Stimulated activated effector memory CD8-positive, alpha-beta T cell treated with anti-CD3 and anti-CD28 coated beads, Interleukin-12 subunit alpha, Interleukin-12 subunit beta, amount 100 ng/mL, for 72 hours (primary cell): Measurements from ENCODE around the gene PKP1.
A peak's percentile ranks its signal among the peaks of the same experiment; 100 is the strongest.

Experiments used
- ATAC-seq: fragments of 150-1000 bp; cut with Tn5 transposase; 2 replicates; pipeline ENCODE4 v1.10.0; 2021
- DNase-seq, 2 donors: peaks; one replicate each; pipeline ENCODE4 v3.0.0; 2021 to 2022; ENCODE audit warnings: low spot score in 2 of 2
- H3K27ac Mint-ChIP-seq: one replicate; pipeline ENCODE4 v1.8.0; 2022; ENCODE audit warnings: mild to moderate bottlenecking, mixed read lengths
- H3K36me3 Mint-ChIP-seq: one replicate; pipeline ENCODE4 v1.8.0; 2022; ENCODE audit warnings: mild to moderate bottlenecking, mixed read lengths
- H3K4me1 Mint-ChIP-seq: one replicate; pipeline ENCODE4 v1.8.0; 2022; ENCODE audit warnings: mixed read lengths
- H3K4me3 Mint-ChIP-seq: one replicate; pipeline ENCODE4 v1.8.0; 2022; ENCODE audit warnings: mild to moderate bottlenecking, mixed read lengths
- H3K9me3 Mint-ChIP-seq: one replicate; pipeline ENCODE4 v1.8.0; 2022; ENCODE audit warnings: mixed read lengths

Gene PKP1

DNA sequence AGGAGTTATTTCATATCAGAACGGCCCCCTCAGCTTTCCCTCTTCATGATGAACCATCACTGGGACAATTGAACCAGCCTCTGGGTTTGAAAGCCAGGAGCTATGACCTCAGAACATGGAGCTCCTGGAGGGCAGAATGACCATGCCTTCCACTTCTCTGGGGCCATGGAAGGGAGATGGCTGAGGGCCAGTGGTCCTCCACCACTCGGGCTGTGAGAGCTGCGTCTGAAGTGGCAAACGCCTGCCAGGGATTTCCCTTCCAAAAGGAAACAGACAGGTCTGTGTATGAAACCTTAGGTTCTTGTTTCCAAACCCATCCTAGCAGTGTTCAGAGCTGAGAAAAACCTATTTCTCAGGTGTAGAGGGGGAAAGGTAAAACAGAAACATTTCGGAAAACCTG lies 22.5 kb downstream of the PKP1 start:
- Mint-ChIP-seq H3K36me3 (no peaks in the 10 kb centered on the region), H3K27ac (no peak overlapping the region), H3K4me1 (peaks cover 5% of the 10 kb centered on the region), H3K4me3 (no peak overlapping the region), H3K9me3 (no peaks in the 10 kb centered on the region)
- DNase-seq (no peak), ATAC-seq (no peak)

DNA sequence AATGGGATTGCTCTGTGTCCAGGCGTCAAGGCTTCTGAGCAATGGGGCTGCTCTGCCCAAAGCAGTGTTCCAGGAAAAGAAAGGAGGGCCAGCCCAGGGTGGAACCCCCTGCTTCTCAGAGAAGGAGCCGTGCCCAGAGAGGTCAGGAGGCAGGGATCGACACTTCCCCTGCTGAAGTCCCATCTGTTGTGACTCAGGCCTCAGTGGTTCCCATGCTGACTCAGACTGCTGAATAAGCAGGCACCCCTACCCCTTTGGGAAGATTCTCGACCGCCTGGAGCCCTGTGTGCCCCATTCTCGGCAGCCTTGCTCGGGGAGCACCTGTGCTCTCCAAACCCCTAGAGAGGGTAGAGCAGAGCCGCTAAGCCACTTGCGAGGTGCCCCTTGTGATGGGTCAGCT lies 23.9 kb downstream of the PKP1 start:
- no peak for ATAC-seq
- Mint-ChIP-seq H3K4me1 (peaks cover 5% of the 10 kb centered on the region), H3K4me3 (no peak overlapping the region), H3K36me3 (no peaks in the 10 kb centered on the region), H3K9me3 (no peaks in the 10 kb centered on the region), H3K27ac (no peak overlapping the region)
- no peak for DNase-seq

DNA sequence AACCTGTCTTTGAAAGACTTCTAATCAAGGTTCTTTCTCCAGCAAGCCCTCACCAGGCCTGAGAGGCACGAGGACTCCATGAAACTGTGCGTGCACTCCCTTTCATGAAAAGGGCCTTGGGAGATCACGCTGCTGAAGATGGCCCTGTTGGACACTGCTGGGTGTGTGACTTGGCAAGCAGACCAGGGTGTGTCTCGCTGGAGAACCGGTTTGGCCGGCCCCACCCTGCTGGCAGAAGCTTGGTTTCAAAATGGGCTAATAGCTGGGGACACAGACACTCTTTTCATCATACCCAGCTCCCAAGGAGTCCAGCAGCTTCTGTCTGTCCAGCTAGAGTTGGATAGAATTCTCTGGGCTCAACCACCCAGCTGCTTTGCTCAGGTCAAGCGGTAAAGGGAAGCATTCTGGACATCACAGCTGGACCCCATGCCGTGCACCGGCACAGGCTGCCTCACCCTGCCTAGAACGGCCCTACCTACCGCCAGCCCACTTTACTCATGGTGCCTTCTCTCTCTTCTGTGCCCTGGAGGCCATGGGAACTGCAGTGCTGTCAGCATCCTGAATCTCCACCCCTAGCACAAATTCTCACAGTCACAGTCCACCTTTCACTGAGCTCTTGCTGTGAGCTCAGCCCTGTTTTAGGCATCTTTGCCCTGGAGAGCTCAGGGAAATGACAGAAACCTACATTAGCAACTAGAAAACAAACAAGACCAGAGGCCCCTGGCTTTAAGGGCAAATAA lies 24.6 kb downstream of the PKP1 start:
- Mint-ChIP-seq H3K9me3 (no peaks in the 10 kb centered on the region), H3K27ac (no peak overlapping the region), H3K4me3 (no peak overlapping the region), H3K4me1 (peaks cover 5% of the 10 kb centered on the region), H3K36me3 (no peaks in the 10 kb centered on the region)
- ATAC-seq: no peak
- DNase-seq: no peak

DNA sequence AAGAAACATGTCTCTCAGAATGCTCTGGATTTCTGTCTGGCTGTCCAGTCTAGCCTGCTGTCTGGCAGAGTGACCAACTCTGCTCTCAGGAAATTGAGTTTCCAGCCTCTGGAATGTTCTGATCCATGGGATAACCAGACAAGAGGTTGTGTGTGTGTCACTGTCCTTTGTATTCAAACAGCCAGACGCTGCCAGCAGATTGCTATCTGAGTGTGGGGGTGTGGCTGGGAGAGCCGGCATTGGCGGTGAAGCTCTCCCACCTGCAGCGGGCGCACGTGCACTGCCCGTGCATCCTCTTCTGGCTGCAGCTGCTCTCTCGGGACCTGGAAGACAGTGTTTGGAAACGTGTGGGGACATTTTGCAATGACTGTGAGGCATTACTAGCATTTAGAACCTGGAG lies 26.1 kb downstream of the PKP1 start:
- no peak for ATAC-seq
- H3K9me3 Mint-ChIP-seq: no peaks in the 10 kb centered on the region
- H3K36me3 Mint-ChIP-seq: no peaks in the 10 kb centered on the region
- no peak overlapping the region for H3K27ac Mint-ChIP-seq
- H3K4me1 Mint-ChIP-seq: peaks cover 5% of the 10 kb centered on the region
- H3K4me3 Mint-ChIP-seq: no peak overlapping the region
- no peak for DNase-seq

DNA sequence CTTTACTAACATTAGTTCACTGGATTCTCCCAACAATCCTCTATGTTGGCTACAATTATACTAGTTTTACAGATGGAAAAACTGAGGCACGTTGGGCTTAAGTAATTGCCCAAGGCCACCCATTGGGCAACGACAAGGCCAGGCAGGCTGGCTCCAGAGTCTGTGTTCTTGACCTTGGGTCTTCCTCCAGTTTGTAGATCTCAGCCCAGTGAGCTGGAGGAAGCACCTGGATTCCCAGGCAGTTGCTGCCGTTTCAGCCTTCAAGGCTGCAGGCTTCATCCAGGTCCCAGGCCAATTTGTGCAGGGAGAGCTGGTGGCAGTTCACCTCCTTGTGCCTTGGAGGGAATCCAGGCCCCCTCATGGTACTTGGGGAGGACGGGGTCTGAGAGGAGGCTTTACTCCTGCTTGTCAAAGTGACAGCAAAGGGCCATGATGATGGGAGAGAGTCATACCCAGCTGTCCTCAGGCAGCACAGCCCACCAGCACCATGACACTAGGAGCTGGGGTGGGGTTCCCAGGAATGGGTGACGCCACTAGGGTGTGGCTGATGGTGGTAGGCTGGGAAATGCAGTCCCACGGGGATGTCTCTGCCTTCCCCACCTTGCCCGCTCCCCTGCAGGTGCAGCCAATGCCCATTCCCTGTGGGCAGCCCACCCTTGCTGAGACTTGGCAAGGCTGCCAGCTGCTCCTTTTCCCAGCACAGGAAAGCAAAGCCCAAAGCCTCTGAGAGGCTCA lies 27.1 kb downstream of the PKP1 start:
- Mint-ChIP-seq H3K4me1 (peaks cover 5% of the 10 kb centered on the region), H3K9me3 (no peaks in the 10 kb centered on the region), H3K36me3 (no peaks in the 10 kb centered on the region), H3K4me3 (no peak overlapping the region), H3K27ac (no peak overlapping the region)
- no peak for ATAC-seq
- DNase-seq: no peak

DNA sequence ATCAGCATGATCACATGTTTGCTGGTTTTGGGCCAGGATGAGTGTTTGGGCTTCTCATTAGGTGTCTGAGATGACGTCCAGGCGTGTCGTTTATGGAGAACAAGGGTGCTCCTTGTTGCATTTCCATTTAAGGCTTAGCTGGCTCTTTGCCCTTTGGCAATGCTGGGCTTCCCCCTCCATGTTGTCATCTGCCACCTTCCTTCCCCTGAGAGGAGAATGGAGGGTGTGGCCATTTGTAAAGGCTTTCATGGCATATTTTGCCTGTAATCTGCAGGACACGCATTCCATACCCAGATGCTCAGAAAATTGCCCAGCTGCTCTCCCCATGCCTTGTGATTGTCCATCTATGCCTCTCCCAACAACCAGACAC lies 27.7 kb downstream of the PKP1 start:
- no peak overlapping the region for H3K27ac Mint-ChIP-seq
- DNase-seq (no peak), ATAC-seq (no peak)

DNA sequence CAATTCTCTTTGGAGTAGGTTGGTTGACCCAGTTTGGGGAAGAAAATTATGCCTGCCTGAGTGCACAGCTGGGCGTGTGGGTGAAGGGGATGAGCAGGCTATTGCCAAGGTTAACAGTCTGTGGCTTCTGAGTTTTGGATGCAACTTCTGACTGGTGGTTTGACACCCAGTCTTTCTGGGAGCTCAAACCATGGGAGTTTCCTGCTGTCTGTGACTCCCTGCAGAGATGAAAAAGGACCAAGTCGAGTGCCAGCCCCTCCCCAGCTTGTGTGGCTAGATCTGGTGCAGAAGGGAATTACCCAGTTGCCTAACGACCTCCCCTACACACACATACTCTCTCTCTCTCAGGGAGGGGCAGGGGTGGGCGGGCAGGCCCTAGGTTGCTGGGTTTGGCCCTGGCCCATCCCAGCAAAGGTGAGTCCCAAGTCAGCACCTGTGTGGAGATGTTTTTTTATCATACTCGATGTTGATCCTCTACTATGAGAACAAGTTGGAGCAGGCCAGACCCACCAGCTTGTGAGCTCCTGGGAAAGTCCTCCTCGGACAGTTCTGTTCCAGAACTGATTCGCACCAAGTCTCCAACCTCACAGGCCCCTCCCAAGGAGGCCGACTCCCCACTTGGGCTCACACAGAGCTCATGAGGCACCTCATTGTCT lies 28.2 kb downstream of the PKP1 start:
- Mint-ChIP-seq H3K4me1 (peaks cover 5% of the 10 kb centered on the region), H3K27ac (no peak overlapping the region), H3K9me3 (no peaks in the 10 kb centered on the region), H3K36me3 (no peaks in the 10 kb centered on the region), H3K4me3 (no peak overlapping the region)
- ATAC-seq (peak; percentile 14), DNase-seq (no peak)

More for the DNA sequence above, 27.7 kb downstream of the PKP1 start:
- Mint-ChIP-seq H3K4me3 (no peak overlapping the region), H3K4me1 (peaks cover 5% of the 10 kb centered on the region), H3K9me3 (no peaks in the 10 kb centered on the region), H3K36me3 (no peaks in the 10 kb centered on the region)

DNA sequence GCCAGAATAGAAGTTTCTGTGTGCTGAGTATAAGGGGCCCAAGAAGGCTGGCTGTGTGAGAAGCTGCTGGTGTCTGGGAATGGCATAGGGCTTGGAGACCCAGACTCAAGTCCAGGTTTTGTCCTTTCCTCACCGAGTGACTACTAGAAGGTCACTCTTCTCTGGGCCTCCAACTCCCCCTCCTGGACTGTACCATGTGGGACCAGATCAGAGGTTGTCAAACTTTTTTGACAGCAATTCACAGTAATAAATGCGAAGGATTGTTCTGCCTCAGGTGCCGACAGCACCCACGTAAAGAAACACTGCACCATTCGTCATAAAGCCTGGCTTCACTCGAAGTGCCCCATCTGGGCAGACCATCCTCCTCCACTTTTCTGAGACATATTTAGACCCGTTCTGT lies 29.0 kb downstream of the PKP1 start:
- Mint-ChIP-seq H3K9me3 (no peaks in the 10 kb centered on the region), H3K36me3 (no peaks in the 10 kb centered on the region), H3K27ac (no peak overlapping the region), H3K4me3 (no peak overlapping the region), H3K4me1 (peaks cover 5% of the 10 kb centered on the region)
- DNase-seq (no peak), ATAC-seq (no peak)

DNA sequence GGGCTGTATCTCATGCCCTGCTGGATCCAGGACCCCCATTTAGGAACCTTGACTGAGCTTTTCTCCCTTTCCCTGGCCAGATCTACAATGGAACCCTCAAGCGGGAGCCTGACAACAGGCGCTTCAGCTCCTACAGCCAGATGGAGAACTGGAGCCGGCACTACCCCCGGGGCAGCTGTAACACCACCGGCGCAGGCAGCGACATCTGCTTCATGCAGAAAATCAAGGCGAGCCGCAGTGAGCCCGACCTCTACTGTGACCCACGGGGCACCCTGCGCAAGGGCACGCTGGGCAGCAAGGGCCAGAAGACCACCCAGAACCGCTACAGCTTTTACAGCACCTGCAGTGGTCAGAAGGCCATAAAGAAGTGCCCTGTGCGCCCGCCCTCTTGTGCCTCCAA lies 29.8 kb downstream of the PKP1 start:
- H3K4me1 Mint-ChIP-seq: peaks cover 5% of the 10 kb centered on the region
- H3K36me3 Mint-ChIP-seq: no peaks in the 10 kb centered on the region
- H3K27ac Mint-ChIP-seq: no peak overlapping the region
- H3K4me3 Mint-ChIP-seq: no peak overlapping the region
- ATAC-seq: no peak
- no peak for DNase-seq
- H3K9me3 Mint-ChIP-seq: no peaks in the 10 kb centered on the region

DNA sequence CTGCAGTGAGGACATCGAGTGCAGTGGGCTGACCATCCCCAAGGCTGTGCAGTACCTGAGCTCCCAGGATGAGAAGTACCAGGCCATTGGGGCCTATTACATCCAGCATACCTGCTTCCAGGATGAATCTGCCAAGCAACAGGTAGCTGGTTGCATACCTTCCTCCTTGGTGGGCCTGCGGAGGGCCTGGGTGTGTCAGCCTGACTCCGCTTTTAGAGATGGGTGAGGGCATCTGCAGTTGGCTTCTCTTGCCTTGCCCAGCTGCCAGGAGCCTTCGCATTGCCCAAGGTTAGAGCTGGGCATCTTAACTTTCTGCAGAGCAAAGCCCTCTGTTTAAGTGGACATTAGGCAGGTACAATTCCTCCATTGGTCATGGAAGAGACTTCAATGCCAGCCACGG lies 33.2 kb downstream of the PKP1 start:
- Mint-ChIP-seq H3K36me3 (no peaks in the 10 kb centered on the region), H3K9me3 (no peaks in the 10 kb centered on the region), H3K4me3 (no peak overlapping the region), H3K27ac (no peak overlapping the region), H3K4me1 (no peaks in the 10 kb centered on the region)
- no peak for ATAC-seq
- DNase-seq: no peak

DNA sequence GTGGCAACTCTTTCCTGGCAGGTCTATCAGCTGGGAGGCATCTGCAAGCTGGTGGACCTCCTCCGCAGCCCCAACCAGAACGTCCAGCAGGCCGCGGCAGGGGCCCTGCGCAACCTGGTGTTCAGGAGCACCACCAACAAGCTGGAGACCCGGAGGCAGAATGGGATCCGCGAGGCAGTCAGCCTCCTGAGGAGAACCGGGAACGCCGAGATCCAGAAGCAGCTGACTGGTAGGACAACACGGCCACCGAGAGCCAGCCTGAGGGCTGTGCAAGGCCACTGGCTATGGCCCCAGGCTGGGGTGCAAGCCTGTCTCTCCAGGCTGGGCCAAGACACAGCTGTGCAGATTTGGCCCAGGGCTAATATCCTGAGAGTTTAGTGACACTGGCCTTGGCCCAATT lies 34.2 kb downstream of the PKP1 start:
- Mint-ChIP-seq H3K9me3 (no peaks in the 10 kb centered on the region), H3K27ac (no peak overlapping the region), H3K36me3 (no peaks in the 10 kb centered on the region), H3K4me1 (no peaks in the 10 kb centered on the region), H3K4me3 (no peak overlapping the region)
- no peak for DNase-seq
- no peak for ATAC-seq

DNA sequence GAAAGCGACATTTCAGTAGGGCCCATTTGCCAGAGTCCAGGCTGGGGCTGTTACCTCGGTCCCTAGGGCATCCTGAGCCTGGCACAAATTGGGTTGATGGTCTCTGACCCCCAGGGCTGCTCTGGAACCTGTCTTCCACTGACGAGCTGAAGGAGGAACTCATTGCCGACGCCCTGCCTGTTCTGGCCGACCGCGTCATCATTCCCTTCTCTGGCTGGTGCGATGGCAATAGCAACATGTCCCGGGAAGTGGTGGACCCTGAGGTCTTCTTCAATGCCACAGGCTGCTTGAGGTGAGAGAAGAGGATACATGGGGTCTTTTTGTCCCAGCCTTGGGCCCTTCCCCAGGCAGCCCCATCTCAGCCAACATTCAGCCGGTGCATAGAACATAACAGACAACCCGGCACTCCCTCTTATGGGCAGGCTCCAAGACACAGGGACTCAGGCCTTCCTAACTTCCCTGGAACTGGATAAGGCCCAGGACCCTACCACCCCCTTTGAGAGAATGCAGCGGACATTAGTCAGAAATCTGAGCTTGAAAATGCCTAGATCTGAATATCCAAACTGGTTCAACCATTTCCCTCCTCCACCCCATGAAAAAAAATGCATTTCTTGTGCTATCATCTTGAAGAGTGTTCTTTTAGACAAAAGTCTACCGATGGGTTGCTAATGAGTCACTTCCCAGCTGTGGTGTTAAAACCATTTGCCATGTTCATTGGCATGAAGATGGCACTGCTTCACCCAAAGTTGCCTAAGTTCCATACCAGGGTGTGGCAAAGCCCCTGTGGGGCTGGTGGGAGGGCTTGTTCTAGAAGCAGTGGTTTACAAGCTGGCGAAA lies 35.4 kb downstream of the PKP1 start:
- no peaks in the 10 kb centered on the region for H3K36me3 Mint-ChIP-seq
- no peaks in the 10 kb centered on the region for H3K4me1 Mint-ChIP-seq
- H3K27ac Mint-ChIP-seq: no peak overlapping the region
- no peaks in the 10 kb centered on the region for H3K9me3 Mint-ChIP-seq
- no peak overlapping the region for H3K4me3 Mint-ChIP-seq
- no peak for ATAC-seq
- no peak for DNase-seq

DNA sequence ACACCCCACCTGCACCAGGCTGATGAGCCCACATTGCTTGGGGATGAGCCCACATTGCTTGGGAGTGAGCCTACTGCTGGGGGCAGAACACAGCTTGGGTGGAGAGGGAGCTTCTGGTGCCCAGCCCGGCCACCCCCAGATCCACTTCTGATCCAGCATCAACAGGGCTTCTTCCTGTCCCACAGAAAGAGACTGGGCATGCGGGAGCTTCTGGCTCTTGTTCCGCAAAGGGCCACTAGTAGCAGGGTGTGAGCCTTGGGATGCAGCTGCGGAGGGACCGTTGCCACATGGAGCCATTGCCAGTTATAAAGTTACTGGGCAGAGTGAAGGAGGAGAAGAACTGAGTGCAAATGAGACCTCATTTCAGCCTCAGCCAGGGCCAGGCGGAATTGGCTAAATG lies 36.3 kb downstream of the PKP1 start:
- no peak overlapping the region for H3K27ac Mint-ChIP-seq
- no peak for ATAC-seq
- no peak overlapping the region for H3K4me3 Mint-ChIP-seq
- H3K36me3 Mint-ChIP-seq: no peaks in the 10 kb centered on the region
- H3K4me1 Mint-ChIP-seq: no peaks in the 10 kb centered on the region
- H3K9me3 Mint-ChIP-seq: no peaks in the 10 kb centered on the region
- no peak for DNase-seq

DNA sequence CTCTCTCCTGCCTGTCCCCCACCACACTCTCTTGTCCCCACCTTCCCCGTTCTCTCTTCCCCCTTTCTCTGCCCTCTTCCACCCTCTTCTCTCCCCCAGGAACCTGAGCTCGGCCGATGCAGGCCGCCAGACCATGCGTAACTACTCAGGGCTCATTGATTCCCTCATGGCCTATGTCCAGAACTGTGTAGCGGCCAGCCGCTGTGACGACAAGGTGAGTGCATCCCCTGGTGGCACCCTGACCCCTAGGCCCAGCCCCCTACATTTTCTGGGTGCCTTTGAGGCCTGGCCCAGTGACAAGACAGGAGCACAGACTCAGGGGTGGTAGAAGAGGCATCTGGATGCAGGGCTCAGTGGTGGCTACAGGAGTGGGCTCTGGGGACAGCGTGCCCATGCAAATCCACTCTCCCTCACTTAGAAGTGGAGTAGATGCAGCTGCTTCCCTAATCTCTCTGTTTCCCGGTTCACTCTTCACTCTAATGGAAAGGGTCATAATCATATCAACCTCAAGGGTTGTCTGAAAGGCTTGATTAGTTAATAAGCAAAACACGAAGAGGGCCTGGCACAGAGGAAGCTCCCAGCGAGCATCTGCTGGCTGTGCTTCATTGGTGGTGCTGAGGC lies 37.0 kb downstream of the PKP1 start:
- Mint-ChIP-seq H3K9me3 (no peaks in the 10 kb centered on the region), H3K27ac (no peak overlapping the region), H3K4me1 (no peaks in the 10 kb centered on the region), H3K4me3 (no peak overlapping the region), H3K36me3 (no peaks in the 10 kb centered on the region)
- DNase-seq (no peak), ATAC-seq (no peak)

DNA sequence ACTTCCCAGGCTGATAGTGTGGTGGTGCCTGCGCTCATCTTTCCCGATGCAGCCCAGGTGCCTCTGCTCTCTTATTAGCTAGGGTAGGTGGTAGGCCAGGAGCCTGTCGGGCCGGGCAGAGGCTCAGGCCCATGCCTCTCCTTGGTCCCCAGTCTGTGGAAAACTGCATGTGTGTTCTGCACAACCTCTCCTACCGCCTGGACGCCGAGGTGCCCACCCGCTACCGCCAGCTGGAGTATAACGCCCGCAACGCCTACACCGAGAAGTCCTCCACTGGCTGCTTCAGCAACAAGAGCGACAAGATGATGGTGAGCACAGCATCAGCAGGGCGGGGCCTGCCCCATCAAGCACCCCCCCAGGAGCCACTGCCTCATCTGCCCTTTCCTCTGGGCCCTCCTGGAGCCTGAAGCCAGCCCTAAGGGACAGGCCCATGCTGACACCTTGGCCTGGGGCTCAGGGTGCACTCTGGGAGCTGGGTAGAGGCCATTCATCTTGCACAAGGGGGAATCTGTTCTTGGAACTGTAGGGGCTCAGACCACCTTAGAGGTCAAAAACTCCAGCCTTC lies 38.6 kb downstream of the PKP1 start:
- no peaks in the 10 kb centered on the region for H3K4me1 Mint-ChIP-seq
- H3K4me3 Mint-ChIP-seq: no peak overlapping the region
- DNase-seq (no peak), ATAC-seq (no peak)
- no peak overlapping the region for H3K27ac Mint-ChIP-seq
- H3K36me3 Mint-ChIP-seq: no peaks in the 10 kb centered on the region
- H3K9me3 Mint-ChIP-seq: no peaks in the 10 kb centered on the region
